ENCODE data around the gene KCND3.

Gene KCND3

DNA sequence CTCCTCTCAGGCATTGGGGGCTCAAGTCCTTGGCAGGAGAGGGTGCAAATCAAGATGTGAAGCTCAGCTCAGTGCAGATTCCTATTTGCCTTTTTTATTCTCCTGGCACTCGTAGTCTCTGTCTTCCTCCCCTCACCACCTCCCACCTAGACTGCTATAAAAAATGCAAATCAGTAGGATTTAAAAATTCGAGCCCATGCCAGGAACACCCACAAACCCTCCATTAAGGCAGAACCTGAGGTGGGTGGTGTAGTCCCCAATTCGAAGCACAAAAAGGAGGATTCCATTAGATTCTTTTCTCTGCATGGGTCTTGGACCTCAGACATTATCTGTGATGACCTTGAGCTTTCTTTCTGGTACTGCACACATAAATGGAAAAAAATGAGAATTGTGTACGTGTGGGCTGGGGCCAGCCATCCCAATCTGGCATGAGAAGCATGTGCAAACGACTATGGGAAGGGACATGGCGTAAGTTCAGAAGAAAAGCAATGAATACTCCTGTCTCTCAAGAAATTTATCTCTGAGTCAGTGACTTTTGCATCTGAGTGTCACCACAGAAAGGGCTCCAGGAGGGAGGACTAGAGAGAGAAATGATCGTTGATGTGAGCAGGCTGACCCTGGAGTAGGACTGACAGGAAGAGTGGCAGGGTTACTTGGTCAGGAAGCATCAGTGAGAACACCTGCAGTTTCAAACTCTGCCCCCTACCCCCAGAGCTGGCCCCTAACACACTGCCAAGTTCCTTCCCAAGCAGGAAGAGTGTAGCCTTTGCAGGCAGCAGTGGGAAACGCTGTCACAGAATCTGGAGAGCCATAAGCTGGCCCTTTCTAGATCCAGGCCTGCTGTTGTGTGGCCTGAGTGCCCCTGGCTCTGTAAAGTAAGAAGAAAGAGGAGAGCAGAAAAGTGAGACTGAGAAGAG lies 252.0 kb downstream of the KCND3 start:
- no peak overlapping the region for H3K4me3 ChIP-seq (ENCODE audit: low read depth, low read length)

DNA sequence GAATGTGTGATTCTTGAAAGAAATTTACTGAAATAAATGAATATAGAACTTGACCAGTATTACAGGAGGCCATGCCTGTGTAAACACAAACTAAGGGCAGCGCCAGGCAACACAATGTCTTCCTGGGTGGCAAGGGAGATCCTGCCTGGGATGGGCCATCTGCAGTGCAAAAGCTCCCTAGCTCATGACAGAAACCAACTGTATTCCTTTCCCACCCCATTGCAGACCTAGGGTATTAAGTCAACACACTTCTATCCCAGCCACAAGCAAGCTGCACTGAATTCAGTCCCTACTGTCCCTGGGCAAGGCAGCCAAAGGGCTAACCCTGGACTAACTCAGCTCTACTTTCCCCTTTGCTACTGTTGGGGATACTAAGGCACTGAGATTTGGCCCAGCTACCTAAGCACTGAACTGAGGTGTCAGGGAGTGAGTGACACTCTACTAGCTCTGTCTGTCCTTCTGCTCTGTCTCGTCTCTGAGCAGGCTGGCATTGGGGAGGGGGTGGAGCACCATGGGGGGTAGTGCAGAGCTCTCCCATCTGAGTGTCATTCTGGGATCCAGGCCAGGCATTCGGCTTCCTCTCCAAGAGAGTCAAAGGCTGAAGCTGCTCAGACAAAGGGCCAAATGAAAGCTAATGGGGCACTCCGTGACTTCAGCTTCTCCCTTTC lies 252.8 kb downstream of the KCND3 start:
- TF ChIP-seq, protein P1, sequence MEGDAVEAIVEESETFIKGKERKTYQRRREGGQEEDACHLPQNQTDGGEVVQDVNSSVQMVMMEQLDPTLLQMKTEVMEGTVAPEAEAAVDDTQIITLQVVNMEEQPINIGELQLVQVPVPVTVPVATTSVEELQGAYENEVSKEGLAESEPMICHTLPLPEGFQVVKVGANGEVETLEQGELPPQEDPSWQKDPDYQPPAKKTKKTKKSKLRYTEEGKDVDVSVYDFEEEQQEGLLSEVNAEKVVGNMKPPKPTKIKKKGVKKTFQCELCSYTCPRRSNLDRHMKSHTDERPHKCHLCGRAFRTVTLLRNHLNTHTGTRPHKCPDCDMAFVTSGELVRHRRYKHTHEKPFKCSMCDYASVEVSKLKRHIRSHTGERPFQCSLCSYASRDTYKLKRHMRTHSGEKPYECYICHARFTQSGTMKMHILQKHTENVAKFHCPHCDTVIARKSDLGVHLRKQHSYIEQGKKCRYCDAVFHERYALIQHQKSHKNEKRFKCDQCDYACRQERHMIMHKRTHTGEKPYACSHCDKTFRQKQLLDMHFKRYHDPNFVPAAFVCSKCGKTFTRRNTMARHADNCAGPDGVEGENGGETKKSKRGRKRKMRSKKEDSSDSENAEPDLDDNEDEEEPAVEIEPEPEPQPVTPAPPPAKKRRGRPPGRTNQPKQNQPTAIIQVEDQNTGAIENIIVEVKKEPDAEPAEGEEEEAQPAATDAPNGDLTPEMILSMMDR (IDR thresholded peaks at IDR 0.05; ENCODE audit: borderline replicate concordance, insufficient read depth, low read depth, low read length): no peak
- no peak overlapping the region for H3K4me3 ChIP-seq (ENCODE audit: low read depth, low read length)

More for the DNA sequence above, 252.0 kb downstream of the KCND3 start:
- TF ChIP-seq, protein P1 (IDR thresholded peaks at IDR 0.05; ENCODE audit: borderline replicate concordance, insufficient read depth, low read depth, low read length): no peak

DNA sequence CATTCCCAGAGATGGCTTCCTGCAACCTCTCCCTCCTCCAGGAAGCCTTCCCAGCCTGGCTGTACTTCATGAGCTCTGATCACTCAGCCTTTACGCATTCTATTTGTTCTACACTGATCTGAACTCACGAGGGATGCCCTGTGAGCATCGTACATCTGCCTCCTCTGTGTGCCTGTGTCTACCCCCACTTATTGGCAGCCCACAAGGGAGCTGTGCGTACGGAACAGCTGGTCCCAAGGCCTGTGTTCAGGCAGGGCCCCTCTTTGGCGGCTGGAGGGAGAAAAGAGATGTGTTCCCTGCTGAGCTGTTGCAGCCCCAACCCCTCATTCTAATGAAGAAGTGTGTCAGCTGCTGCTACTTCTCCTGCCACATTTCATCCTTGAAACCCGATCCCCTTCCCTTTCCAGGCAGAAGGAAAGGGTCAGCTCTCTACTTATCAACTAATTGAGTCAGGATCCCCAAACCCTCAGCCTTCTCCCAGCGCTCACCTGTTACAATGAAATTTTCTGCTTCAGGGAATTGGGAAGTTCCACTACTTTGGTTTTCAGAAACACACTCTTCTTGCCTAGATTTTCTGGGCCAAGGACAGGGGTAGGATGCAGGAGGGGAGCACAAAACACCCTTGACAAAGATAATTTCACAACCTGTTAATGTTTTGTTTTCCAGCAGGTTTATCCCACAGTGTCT lies 253.5 kb downstream of the KCND3 start:
- no peak overlapping the region for H3K4me3 ChIP-seq (ENCODE audit: low read depth, low read length)
- TF ChIP-seq, protein P1 (IDR thresholded peaks at IDR 0.05; ENCODE audit: borderline replicate concordance, insufficient read depth, low read depth, low read length): no peak

DNA sequence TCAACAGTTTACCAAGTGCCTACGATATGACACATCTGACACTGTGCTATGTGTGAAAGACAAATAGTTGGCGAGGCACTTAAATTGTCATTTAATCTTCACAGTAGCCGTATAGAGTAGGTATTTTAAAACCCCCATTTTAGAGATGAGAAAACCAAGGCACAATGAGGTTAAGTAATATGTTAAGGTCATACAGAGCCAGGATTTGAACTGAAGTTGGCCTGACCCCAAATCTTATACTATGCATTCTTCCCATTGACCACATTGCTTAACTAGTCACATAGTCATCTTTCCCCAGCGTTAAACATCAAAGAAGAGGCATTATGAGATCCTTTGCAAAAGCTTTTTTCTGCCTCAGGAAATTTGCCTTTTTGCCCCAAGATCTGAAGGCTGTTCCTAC lies 254.1 kb downstream of the KCND3 start:
- no peak overlapping the region for H3K4me3 ChIP-seq (ENCODE audit: low read depth, low read length)

DNA sequence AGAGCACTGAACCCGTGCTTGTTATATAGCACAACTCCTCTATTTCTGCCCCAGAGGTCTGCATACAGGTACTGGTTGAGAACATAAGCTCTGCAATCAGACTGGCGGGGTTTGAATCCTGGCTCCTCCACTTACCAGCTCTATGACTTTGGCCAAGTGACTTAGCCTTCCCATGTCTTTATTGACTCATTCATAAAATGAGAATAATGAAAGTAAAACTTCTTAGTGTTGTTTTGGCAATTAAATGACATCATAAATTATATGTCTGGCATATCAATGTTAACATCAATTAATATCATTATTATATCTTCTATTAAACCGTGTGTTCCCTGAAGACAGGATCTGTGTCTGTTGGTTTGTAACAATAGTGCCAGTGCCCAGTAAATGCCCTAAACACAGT lies 254.6 kb downstream of the KCND3 start:
- TF ChIP-seq, protein P1 (IDR thresholded peaks at IDR 0.05; ENCODE audit: borderline replicate concordance, insufficient read depth, low read depth, low read length): no peak
- no peak overlapping the region for H3K4me3 ChIP-seq (ENCODE audit: low read depth, low read length)

More for the DNA sequence above, 254.1 kb downstream of the KCND3 start:
- TF ChIP-seq, protein P1 (IDR thresholded peaks at IDR 0.05; ENCODE audit: borderline replicate concordance, insufficient read depth, low read depth, low read length): no peak

DNA sequence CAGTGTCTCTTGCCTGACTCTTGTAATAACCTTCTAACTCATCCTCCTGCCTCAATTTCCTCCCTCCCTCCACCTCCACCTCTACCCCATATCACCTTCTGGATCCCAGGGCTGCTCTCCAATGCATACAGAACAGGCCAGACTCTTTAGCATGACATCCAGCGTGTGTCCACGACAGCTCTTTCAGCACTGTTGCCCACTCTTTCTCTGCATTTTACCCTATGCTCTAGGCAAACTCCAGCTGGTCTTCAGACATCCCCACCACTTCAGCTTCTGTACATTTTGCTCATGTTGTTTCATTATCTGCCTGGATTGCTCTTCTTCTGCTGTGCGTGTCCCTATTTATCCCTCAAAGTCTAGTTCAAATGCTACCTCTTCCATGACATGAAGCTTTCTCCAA lies 255.0 kb downstream of the KCND3 start:
- TF ChIP-seq, protein P1 (IDR thresholded peaks at IDR 0.05; ENCODE audit: borderline replicate concordance, insufficient read depth, low read depth, low read length): no peak
- no peak overlapping the region for H3K4me3 ChIP-seq (ENCODE audit: low read depth, low read length)

All from GM12875 (cell line).